Uterus (tissue), 4 donors: ENCODE data around the gene TMEM62. TPM values are rescaled to one million over a fixed set of nuclear protein-coding genes. Genes with fewer than 3 reads are reported as not detected.

ENCODE experiments used
- DNase-seq, 2 donors: peaks; one replicate each; pipeline ENCODE4 v3.0.0-alpha.2; 2019 to 2020
- H3K27ac ChIP-seq, 2 donors: fragments of 200-600 bp; sonication (generic); 1 replicate in 1 of 2; 2 replicates in 1 of 2; pipeline ENCODE4 v1.5.1; 2016 to 2018
- H3K27me3 ChIP-seq, 2 donors: fragments of 200-600 bp; sonication (generic); one replicate each; pipeline ENCODE4 v1.5.1; 2018 to 2019; ENCODE audit warnings: control low read depth in 1 of 2
- H3K36me3 ChIP-seq, 2 donors: fragments of 200-600 bp; sonication (generic); one replicate each; pipeline ENCODE4 v1.5.1; 2019; ENCODE audit warnings: control low read depth in 1 of 2
- H3K4me1 ChIP-seq, 2 donors: fragments of 200-600 bp; sonication (generic); one replicate each; pipeline ENCODE4 v1.5.1; 2018 to 2019; ENCODE audit warnings: control low read depth in 1 of 2
- H3K4me3 ChIP-seq, 2 donors: fragments of 200-600 bp; sonication (generic); 1 replicate in 1 of 2; 2 replicates in 1 of 2; pipeline ENCODE4 v1.5.1; 2018 to 2019; ENCODE audit warnings: mild to moderate bottlenecking in 1 of 2
- H3K9me3 ChIP-seq, 2 donors: fragments of 200-600 bp; sonication (generic); one replicate each; pipeline ENCODE4 v1.5.1; 2019; ENCODE audit warnings: control low read depth in 1 of 2
- POLR2A ChIP-seq, 2 donors: fragments of 450-650 bp; IDR thresholded peaks; one replicate each; pipeline ENCODE4 v1.6.1; 2016; ENCODE audit warnings: antibody characterized with exemption in 2 of 2, mild to moderate bottlenecking in 1 of 2, moderate library complexity in 1 of 2
- intact Hi-C: fragments of 100-400 bp; cut with DNase I; formaldehyde crosslinking; loops from one replicate; pipeline ENCODE4 v1.15.1; 2023; ENCODE audit warnings: low total_unique reads
- total RNA-seq, 4 donors: library from RNA; depleted of rRNA in 3 of 4; stranded (reverse); fragments of >200 nt in 3 of 4; gene quantifications; one replicate each; pipeline versions ENCODE4 v1.1.0 to v1.2.4, GENCODE V29; 2014 to 2023
- TF ChIP-seq, protein P1 (sequence below), 4 experiments: fragments of 200-600 bp in 2 of 4; fragments of 450-650 bp in 2 of 4; sonication (generic) in 2 of 4; IDR thresholded peaks; one replicate each; pipeline ENCODE4 v1.5.1; 2016 to 2019; ENCODE audit warnings: antibody characterized with exemption in 4 of 4, mild to moderate bottlenecking in 2 of 4, moderate library complexity in 1 of 4
- donor health status: DM: yes; HTN: yes; CAD: no.

Gene TMEM62
- total RNA-seq, 4 donors from 2014 or later, result 18.8 to 56.6 (median 22.5) TPM

DNA sequence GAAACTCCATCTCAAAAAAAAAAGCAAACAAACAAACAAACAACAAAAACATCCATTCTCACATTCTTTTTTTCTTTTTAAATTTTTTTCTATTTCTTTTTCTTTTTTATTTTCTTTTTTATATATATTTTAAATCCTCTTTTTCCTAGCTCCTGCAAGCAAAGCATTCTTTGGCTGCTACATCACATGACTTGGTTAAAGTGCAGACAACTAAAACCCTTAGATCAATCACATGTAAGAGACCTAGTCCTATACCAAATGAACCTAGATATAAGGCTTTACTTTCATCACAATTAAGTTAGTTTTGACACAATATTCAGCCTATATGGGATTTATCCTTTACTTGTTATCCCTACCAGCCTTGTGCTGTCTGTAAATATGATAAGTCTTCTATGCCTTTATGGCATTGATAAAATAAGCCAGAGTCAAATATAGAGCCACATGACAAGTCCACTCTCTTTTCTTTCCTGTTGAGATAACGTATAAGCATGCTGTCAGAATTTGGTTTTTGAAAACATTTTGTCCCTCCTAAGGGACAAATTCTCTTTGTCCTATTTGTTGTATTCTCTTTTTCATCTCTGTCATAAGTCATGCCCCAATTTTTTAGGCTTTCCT is 38.9 kb upstream of the TMEM62 start:
- no peak for DNase-seq
- Histone ChIP-seq H3K4me3 (no peak overlapping the region), H3K9me3 (no peaks in the 10 kb centered on the region), H3K4me1 (no peaks in the 10 kb centered on the region), H3K27ac (no peak overlapping the region), H3K36me3 (no peaks in the 10 kb centered on the region), H3K27me3 (no peaks in the 10 kb centered on the region)
- intact Hi-C loops, result no loop called here
- TF ChIP-seq, protein P1, sequence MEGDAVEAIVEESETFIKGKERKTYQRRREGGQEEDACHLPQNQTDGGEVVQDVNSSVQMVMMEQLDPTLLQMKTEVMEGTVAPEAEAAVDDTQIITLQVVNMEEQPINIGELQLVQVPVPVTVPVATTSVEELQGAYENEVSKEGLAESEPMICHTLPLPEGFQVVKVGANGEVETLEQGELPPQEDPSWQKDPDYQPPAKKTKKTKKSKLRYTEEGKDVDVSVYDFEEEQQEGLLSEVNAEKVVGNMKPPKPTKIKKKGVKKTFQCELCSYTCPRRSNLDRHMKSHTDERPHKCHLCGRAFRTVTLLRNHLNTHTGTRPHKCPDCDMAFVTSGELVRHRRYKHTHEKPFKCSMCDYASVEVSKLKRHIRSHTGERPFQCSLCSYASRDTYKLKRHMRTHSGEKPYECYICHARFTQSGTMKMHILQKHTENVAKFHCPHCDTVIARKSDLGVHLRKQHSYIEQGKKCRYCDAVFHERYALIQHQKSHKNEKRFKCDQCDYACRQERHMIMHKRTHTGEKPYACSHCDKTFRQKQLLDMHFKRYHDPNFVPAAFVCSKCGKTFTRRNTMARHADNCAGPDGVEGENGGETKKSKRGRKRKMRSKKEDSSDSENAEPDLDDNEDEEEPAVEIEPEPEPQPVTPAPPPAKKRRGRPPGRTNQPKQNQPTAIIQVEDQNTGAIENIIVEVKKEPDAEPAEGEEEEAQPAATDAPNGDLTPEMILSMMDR (IDR thresholded peaks at IDR 0.05), result no peak
- no peak for TF ChIP-seq POLR2A (IDR thresholded peaks at IDR 0.05)

DNA sequence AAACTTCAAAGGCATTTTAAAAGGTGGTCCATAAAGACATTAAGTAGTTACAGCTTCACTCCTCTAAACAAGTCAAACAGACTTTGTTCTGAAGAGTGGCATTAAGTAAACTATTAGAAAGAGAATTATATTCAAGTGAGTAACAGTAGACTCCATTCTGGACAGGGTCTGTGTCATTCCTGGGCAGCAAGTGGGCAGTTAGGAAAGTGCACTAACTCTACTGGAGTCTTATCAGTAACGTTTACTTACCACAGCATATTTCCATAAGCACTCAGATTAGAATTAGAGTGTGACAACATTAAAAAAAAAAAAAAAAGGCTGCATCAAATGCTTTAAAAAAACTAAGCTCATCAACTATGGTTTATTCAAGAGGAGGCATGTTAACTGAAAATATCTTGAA is 38.1 kb upstream of the TMEM62 start:
- no peak overlapping the region for H3K27ac ChIP-seq

DNA sequence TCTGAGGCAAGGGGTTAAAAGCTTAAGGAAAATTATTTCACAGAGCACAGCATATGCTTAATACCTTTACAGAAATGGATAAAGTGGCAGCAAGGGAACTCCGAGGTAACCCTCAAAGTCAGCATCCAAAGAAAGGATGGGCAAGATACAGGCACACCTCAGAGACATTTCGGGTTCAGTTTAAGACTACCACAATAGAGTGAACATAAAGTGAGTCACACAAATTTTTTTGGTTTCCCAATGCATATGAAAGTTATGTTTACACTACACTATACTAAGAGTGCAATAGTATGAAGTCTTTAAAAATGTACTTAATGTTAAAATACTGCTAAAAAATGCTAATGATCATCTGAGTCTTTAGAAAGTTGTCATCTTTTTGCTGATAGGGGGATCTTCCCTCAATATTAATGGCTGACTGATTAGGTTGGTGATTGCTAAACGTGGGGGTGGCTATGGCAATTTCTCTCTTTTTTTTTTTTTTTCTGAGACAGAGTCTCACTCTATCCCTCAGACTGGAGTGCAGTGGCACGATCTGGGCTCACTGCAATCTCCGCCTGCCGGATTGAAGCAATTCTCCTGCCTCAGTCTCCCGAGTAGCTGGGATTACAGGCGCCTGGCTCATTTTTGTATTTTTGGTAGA is 37.6 kb upstream of the TMEM62 start:
- Histone ChIP-seq H3K27ac (no peak overlapping the region), H3K4me3 (no peak overlapping the region), H3K9me3 (no peaks in the 10 kb centered on the region), H3K36me3 (no peaks in the 10 kb centered on the region), H3K4me1 (no peaks in the 10 kb centered on the region), H3K27me3 (no peaks in the 10 kb centered on the region)
- intact Hi-C loops, result no loop called here
- no peak for TF ChIP-seq POLR2A (IDR thresholded peaks at IDR 0.05)
- TF ChIP-seq, protein P1 (IDR thresholded peaks at IDR 0.05), result no peak
- DNase-seq, result no peak

More for the DNA sequence above, 38.1 kb upstream of the TMEM62 start:
- no peaks in the 10 kb centered on the region for H3K36me3 ChIP-seq
- no peaks in the 10 kb centered on the region for H3K9me3 ChIP-seq
- DNase-seq, result no peak
- H3K4me3 ChIP-seq, result no peak overlapping the region
- TF ChIP-seq POLR2A (IDR thresholded peaks at IDR 0.05), result no peak
- TF ChIP-seq, protein P1 (IDR thresholded peaks at IDR 0.05), result no peak
- H3K27me3 ChIP-seq, result no peaks in the 10 kb centered on the region
- H3K4me1 ChIP-seq, result no peaks in the 10 kb centered on the region
- intact Hi-C loops, result no loop called here

DNA sequence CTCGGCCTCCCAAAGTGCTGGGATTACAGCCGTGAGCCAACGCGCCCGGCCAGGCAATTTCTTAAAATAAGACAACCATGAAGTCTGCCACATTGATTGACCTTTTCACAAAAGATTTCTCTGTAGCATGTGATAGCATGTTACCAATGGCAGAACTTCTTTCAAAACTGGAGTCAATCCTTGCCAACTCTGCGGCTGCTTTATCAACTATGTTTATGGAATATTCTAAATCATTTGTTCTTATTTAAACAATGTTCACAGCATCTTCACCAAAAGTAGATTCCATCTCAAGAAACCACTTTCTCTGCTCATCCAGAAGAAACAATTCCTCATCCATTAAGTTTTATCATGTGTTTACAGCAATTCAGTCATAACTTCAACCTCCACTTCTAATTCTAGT is 37.0 kb upstream of the TMEM62 start:
- no peaks in the 10 kb centered on the region for H3K9me3 ChIP-seq
- H3K27me3 ChIP-seq, result no peaks in the 10 kb centered on the region
- no peaks in the 10 kb centered on the region for H3K36me3 ChIP-seq
- no peaks in the 10 kb centered on the region for H3K4me1 ChIP-seq
- DNase-seq, result no peak
- intact Hi-C loops, result no loop called here
- TF ChIP-seq, protein P1 (IDR thresholded peaks at IDR 0.05), result no peak
- TF ChIP-seq POLR2A (IDR thresholded peaks at IDR 0.05), result no peak
- H3K27ac ChIP-seq, result no peak overlapping the region
- no peak overlapping the region for H3K4me3 ChIP-seq

DNA sequence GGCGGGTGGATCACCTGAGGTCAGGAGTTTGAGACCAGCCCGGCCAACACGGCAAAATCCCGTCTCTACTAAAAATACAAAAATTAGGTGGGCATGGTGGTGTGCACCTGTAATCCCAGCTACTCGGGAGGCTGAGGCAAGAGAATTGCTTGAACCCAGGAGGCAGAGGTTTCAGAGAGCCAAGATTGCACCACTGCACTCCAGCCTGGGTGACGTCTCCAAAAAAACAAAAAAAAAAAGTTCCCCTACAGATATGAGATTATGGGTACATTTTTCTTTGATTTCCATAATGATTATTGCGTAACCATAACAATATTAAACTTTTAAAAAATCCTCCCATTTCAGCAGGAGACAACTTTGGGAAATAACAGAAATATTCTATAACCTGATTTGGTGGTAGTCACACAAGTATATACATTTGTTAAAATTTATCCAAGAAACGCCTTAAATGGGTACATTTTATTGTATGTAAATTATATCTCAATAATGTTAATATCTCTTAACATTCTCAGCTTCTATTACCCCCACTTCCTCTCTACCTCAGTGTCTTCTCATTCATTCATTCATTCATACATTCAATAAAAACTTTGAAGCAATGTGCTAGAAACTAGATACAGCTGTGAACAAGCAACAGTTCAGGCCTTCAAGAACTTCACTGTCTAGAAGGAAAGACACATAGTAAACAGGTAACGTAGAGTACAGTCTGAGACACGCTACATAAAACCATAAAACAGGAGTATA is 34.1 kb upstream of the TMEM62 start:
- no peak for DNase-seq
- H3K36me3 ChIP-seq, result no peaks in the 10 kb centered on the region
- H3K4me3 ChIP-seq, result no peak overlapping the region
- intact Hi-C loops, result no loop called here
- no peaks in the 10 kb centered on the region for H3K4me1 ChIP-seq
- no peak overlapping the region for H3K27ac ChIP-seq
- H3K27me3 ChIP-seq, result no peaks in the 10 kb centered on the region
- TF ChIP-seq, protein P1 (IDR thresholded peaks at IDR 0.05), result no peak
- TF ChIP-seq POLR2A (IDR thresholded peaks at IDR 0.05), result no peak
- no peaks in the 10 kb centered on the region for H3K9me3 ChIP-seq
